ENCODE data around the gene KCNMA1. TPM values are rescaled to one million over a fixed set of nuclear protein-coding genes. Genes with fewer than 3 reads are reported as not detected.

KCNMA1 gene
- total RNA-seq, 1 donor from 2014 or later = 0.21 TPM

- H3K36me3 Mint-ChIP-seq (ENCODE audit: low read depth) = no peaks in the 10 kb centered on the region
- no peak for DNase-seq (ENCODE audit: low spot score)
- H3K9me3 Mint-ChIP-seq = no peaks in the 10 kb centered on the region
- no peak overlapping the region for H3K4me3 Mint-ChIP-seq (ENCODE audit: low read depth)
- no peak overlapping the region for H3K27ac Mint-ChIP-seq
- H3K4me1 Mint-ChIP-seq (ENCODE audit: low read depth) = peaks cover 13% of the 10 kb centered on the region
- intact Hi-C loops (cut with micrococcal nuclease) = no loop called here
- H3K27me3 Mint-ChIP-seq (ENCODE audit: low read depth) = peaks cover 13% of the 10 kb centered on the region
Measured at GRCh38 chr10:77266242-77266641, 371.4 kb downstream of the KCNMA1 start.

GRCh38 chr10:77264527-77264926, 373.1 kb downstream of the KCNMA1 start:
- Mint-ChIP-seq H3K27me3 (ENCODE audit: low read depth) (peaks cover 14% of the 10 kb centered on the region), H3K9me3 (no peaks in the 10 kb centered on the region), H3K27ac (peak overlapping the region; percentile 69), H3K4me1 (ENCODE audit: low read depth) (peaks cover 13% of the 10 kb centered on the region), H3K36me3 (ENCODE audit: low read depth) (no peaks in the 10 kb centered on the region), H3K4me3 (ENCODE audit: low read depth) (peak overlapping the region; percentile 7)
- intact Hi-C loops (cut with micrococcal nuclease) = no loop called here
- no peak for DNase-seq (ENCODE audit: low spot score)

- H3K9me3 Mint-ChIP-seq = no peaks in the 10 kb centered on the region
- H3K27me3 Mint-ChIP-seq (ENCODE audit: low read depth) = peaks cover 14% of the 10 kb centered on the region
- peak overlapping the region; percentile 69 for H3K27ac Mint-ChIP-seq
- no peak for DNase-seq (ENCODE audit: low spot score)
- H3K4me1 Mint-ChIP-seq (ENCODE audit: low read depth) = peaks cover 13% of the 10 kb centered on the region
- intact Hi-C loops (cut with micrococcal nuclease) = no loop called here
- H3K4me3 Mint-ChIP-seq (ENCODE audit: low read depth) = no peak overlapping the region
- H3K36me3 Mint-ChIP-seq (ENCODE audit: low read depth) = no peaks in the 10 kb centered on the region
Measured at GRCh38 chr10:77264107-77264506, 373.5 kb downstream of the KCNMA1 start.

- H3K27ac Mint-ChIP-seq = no peak overlapping the region
- intact Hi-C loops (cut with micrococcal nuclease) = no loop called here
- H3K4me3 Mint-ChIP-seq (ENCODE audit: low read depth) = no peak overlapping the region
- no peaks in the 10 kb centered on the region for H3K36me3 Mint-ChIP-seq (ENCODE audit: low read depth)
- H3K27me3 Mint-ChIP-seq (ENCODE audit: low read depth) = peaks cover 14% of the 10 kb centered on the region
- peaks cover 13% of the 10 kb centered on the region for H3K4me1 Mint-ChIP-seq (ENCODE audit: low read depth)
- no peaks in the 10 kb centered on the region for H3K9me3 Mint-ChIP-seq
- no peak for DNase-seq (ENCODE audit: low spot score)
Measured at GRCh38 chr10:77263700-77264099, 373.9 kb downstream of the KCNMA1 start.

- Mint-ChIP-seq H3K4me3 (ENCODE audit: low read depth) (no peak overlapping the region), H3K27me3 (ENCODE audit: low read depth) (peaks cover 10% of the 10 kb centered on the region), H3K4me1 (ENCODE audit: low read depth) (peaks cover 13% of the 10 kb centered on the region), H3K27ac (no peak overlapping the region), H3K9me3 (no peaks in the 10 kb centered on the region), H3K36me3 (ENCODE audit: low read depth) (no peaks in the 10 kb centered on the region)
- no peak for DNase-seq (ENCODE audit: low spot score)
- intact Hi-C loops (cut with micrococcal nuclease) = no loop called here
Measured at GRCh38 chr10:77261146-77261545, 376.5 kb downstream of the KCNMA1 start.

- no peaks in the 10 kb centered on the region for H3K9me3 Mint-ChIP-seq
- no peak overlapping the region for H3K4me3 Mint-ChIP-seq (ENCODE audit: low read depth)
- intact Hi-C loops (cut with micrococcal nuclease) = no loop called here
- H3K4me1 Mint-ChIP-seq (ENCODE audit: low read depth) = peaks cover 8% of the 10 kb centered on the region
- no peaks in the 10 kb centered on the region for H3K36me3 Mint-ChIP-seq (ENCODE audit: low read depth)
- DNase-seq (ENCODE audit: low spot score) = no peak
- no peak overlapping the region for H3K27ac Mint-ChIP-seq
- H3K27me3 Mint-ChIP-seq (ENCODE audit: low read depth) = peaks cover 9% of the 10 kb centered on the region
Measured at GRCh38 chr10:77259171-77259874, 378.3 kb downstream of the KCNMA1 start.

- no peak for DNase-seq (ENCODE audit: low spot score)
- Mint-ChIP-seq H3K4me3 (ENCODE audit: low read depth) (no peak overlapping the region), H3K9me3 (no peaks in the 10 kb centered on the region), H3K36me3 (ENCODE audit: low read depth) (no peaks in the 10 kb centered on the region), H3K27ac (no peak overlapping the region), H3K4me1 (ENCODE audit: low read depth) (no peaks in the 10 kb centered on the region), H3K27me3 (ENCODE audit: low read depth) (peaks cover 1% of the 10 kb centered on the region)
- intact Hi-C loops (cut with micrococcal nuclease) = no loop called here
Measured at GRCh38 chr10:77256346-77256745, 381.3 kb downstream of the KCNMA1 start.

- Mint-ChIP-seq H3K27me3 (ENCODE audit: low read depth) (no peaks in the 10 kb centered on the region), H3K4me3 (ENCODE audit: low read depth) (no peak overlapping the region), H3K36me3 (ENCODE audit: low read depth) (no peaks in the 10 kb centered on the region), H3K4me1 (ENCODE audit: low read depth) (no peaks in the 10 kb centered on the region), H3K9me3 (no peaks in the 10 kb centered on the region), H3K27ac (no peak overlapping the region)
- intact Hi-C loops (cut with micrococcal nuclease) = no loop called here
- DNase-seq (ENCODE audit: low spot score) = no peak
Measured at GRCh38 chr10:77253556-77254064, 384.0 kb downstream of the KCNMA1 start.

- H3K4me1 Mint-ChIP-seq (ENCODE audit: low read depth) = no peaks in the 10 kb centered on the region
- no peak overlapping the region for H3K4me3 Mint-ChIP-seq (ENCODE audit: low read depth)
- no peak for DNase-seq (ENCODE audit: low spot score)
- H3K9me3 Mint-ChIP-seq = no peaks in the 10 kb centered on the region
- H3K36me3 Mint-ChIP-seq (ENCODE audit: low read depth) = no peaks in the 10 kb centered on the region
- H3K27ac Mint-ChIP-seq = no peak overlapping the region
- no peaks in the 10 kb centered on the region for H3K27me3 Mint-ChIP-seq (ENCODE audit: low read depth)
- intact Hi-C loops (cut with micrococcal nuclease) = no loop called here
Measured at GRCh38 chr10:77253147-77253545, 384.5 kb downstream of the KCNMA1 start.

- DNase-seq (ENCODE audit: low spot score) = no peak
- Mint-ChIP-seq H3K27me3 (ENCODE audit: low read depth) (no peaks in the 10 kb centered on the region), H3K9me3 (no peaks in the 10 kb centered on the region), H3K27ac (no peak overlapping the region), H3K36me3 (ENCODE audit: low read depth) (no peaks in the 10 kb centered on the region), H3K4me1 (ENCODE audit: low read depth) (no peaks in the 10 kb centered on the region), H3K4me3 (ENCODE audit: low read depth) (no peak overlapping the region)
- intact Hi-C loops (cut with micrococcal nuclease) = no loop called here
Measured at GRCh38 chr10:77252380-77253146, 385.0 kb downstream of the KCNMA1 start.

GRCh38 chr10:77251297-77252013, 386.2 kb downstream of the KCNMA1 start:
- H3K9me3 Mint-ChIP-seq = no peaks in the 10 kb centered on the region
- H3K27ac Mint-ChIP-seq = no peak overlapping the region
- H3K27me3 Mint-ChIP-seq (ENCODE audit: low read depth) = no peaks in the 10 kb centered on the region
- no peak for DNase-seq (ENCODE audit: low spot score)
- intact Hi-C loops (cut with micrococcal nuclease) = no loop called here
- H3K4me3 Mint-ChIP-seq (ENCODE audit: low read depth) = no peak overlapping the region
- no peaks in the 10 kb centered on the region for H3K36me3 Mint-ChIP-seq (ENCODE audit: low read depth)
- no peaks in the 10 kb centered on the region for H3K4me1 Mint-ChIP-seq (ENCODE audit: low read depth)

GRCh38 chr10:77249901-77250459, 387.6 kb downstream of the KCNMA1 start:
- intact Hi-C loops (cut with micrococcal nuclease) = no loop called here
- Mint-ChIP-seq H3K4me3 (ENCODE audit: low read depth) (no peak overlapping the region), H3K27ac (no peak overlapping the region), H3K4me1 (ENCODE audit: low read depth) (no peaks in the 10 kb centered on the region), H3K27me3 (ENCODE audit: low read depth) (no peaks in the 10 kb centered on the region), H3K36me3 (ENCODE audit: low read depth) (no peaks in the 10 kb centered on the region), H3K9me3 (no peaks in the 10 kb centered on the region)
- no peak for DNase-seq (ENCODE audit: low spot score)

Measured in activated T-helper 2 cell treated with anti-CD3 and anti-CD28 coated beads, Interferon-gamma antibody, Interleukin-2, Interleukin-4, amounts not matched to agents 10 μg/mL and 5 μg/mL and 100 μg/mL, durations not matched to agents 14 hours and 24 hours and 36 hours (primary cell).